DMS79 treated with DMSO at 0.1 percent for 48 hours (cell line): ENCODE results near the gene SETDB1.

Source experiments
- DNase-seq: peaks from one replicate; lab custom pipeline; 2025; lab: John Stamatoyannopoulos, UW

Gene SETDB1

DNA sequence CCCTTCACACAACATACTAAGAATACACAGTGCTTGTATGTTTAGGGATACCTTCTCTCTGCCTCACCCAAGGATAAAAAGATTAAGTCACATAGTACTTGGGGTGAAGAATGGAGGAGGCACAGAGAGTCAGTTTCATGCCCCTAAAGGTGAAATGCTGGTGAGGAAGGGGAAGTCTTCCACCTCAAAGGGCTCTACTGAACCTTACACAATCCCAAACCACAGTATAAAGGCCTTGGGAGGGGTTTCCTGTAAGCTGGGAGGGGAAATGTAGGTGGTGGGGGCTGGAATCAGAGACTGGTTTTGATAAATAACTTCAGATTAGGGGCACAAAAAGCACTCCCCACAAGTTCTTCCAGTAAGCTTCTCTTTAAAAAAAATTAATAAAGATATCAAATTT is 77.0 kb downstream of the SETDB1 start:
- DNase-seq, result no peak

GRCh38 chr1:151005729-151006319 is 79.7 kb downstream of the SETDB1 start:
- peak; percentile 63 for DNase-seq

GRCh38 chr1:151006327-151007052 is 80.3 kb downstream of the SETDB1 start, which contains the start of gene MINDY1:
TSS of gene MINDY1 (minus strand) at chr1:151006902. CDS start at chr1:151002617, 4,285 bp downstream.
- DNase-seq, result peak; percentile 91

DNA sequence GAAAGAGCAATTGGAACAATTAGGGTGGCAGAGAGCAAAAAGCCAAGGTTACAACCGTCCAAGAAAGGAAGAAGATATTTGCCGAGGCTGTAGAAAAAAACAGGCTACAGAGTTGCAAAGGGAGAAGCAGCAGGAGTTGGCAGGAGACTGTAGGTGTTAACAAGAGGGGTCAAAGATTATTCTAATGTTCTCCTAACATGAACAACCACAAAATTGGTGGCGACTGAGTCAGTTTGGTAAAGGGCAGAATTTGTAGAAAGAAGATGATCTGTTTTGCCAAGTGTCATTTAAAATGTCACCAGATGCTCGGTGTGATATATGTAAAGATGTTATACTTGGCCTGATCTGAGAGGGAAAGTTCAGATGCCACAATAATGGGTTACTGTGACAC is 81.7 kb downstream of the SETDB1 start:
- no peak for DNase-seq

DNA sequence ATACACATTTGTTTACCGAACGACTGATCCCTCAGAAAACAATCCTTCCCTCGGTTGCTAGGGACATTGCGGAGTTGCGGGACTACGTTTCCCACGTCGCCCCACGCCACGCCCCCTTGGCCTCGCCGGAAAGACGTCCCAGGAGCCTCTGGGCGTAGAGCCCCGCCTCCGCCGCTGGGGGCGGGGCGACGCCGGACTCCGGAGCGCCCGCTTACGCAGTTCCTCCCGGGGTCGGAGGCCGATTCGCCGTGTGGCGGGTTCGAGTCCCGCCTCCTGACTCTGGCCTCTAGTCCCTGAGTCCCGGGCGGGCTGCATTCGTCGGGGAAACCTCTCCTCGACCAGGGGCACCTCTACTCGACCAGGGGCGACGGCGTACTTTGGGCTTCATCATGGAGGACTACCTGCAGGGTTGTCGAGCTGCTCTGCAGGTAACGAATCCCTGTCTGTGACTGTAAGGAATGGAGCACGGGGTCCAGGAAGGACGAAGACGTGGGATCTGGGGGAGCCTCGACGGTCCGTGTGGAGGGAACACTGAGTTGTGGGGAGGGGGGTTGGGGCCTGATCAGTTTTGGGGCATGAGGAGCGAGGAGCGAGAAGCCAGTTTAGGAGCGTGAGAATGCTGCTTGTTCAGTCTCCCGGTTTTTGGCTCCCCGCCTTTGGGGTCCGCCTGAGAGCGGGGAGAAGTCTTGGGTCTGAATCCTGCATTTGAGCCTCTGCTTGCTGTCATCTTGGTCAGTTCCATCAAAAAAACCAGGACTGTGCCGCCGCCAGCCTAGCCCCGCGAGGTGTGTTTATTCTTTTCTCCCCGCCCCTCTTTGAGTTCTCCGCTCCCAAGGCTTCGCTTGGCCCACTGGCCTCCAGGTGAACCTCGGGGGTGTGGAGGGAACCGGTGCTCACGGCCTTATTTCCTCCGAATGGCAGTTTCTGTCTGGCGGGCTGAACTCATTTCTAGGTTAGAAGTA is 82.4 kb downstream of the SETDB1 start, which contains the start of gene PRUNE1:
PRUNE1 (plus strand) TSS at position 206 of the 962 bp plus-strand sequence; CDS start at position 390, 184 bp downstream.
- DNase-seq, result peak; percentile 96

DNA sequence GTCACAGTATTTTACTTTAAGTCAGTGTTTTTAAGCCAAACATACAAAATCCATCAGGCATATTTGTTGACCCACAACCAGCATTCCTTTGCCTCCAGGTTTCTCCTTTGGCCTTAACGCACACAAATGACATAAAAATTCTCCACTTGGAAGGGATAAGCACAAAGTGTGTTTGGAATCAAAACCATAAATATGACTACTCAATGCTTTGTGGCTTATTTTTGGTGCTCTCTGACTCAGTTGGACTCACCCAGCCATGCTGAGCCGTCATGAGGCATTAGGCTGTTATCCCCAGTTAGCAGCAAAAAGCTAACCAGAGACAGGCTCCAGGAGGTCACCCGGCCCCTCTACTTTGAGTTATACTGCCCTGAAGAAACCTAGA is 83.0 kb downstream of the SETDB1 start:
- no peak for DNase-seq

- DNase-seq, result no peak
These were observed 83.6 kb downstream of the SETDB1 start for GRCh38 chr1:151009674-151010345.

DNA sequence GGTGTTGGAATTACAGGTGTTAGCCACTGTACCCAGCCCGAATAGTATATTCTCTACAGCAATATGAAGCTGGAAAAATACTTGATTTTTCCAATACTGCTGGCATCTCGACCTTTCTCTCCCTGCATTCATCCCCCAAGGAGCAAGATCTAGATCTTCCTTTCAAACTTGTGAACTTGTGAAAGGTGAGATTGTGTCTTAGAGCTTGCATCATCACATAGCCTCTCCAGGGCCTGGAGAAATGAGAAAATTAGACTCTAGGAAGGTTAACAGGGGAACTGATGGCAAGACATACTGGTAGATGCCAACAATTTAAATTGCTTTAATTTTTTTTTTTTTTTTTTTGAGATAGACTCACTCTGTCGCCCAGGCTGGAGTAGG is 84.2 kb downstream of the SETDB1 start:
- no peak for DNase-seq

- DNase-seq, result peak; percentile 26
These were observed 85.1 kb downstream of the SETDB1 start for GRCh38 chr1:151011154-151011850.

GRCh38 chr1:151012684-151013471 is 86.7 kb downstream of the SETDB1 start:
- no peak for DNase-seq

- DNase-seq, result peak; percentile 97
These were observed 87.4 kb downstream of the SETDB1 start for GRCh38 chr1:151013518-151013917.
